AG09309 (cell line): ENCODE results near the gene SIAH3.

Experiments
- DNase-seq: peaks from one replicate; pipeline ENCODE4 v3.0.0-alpha.2; 2010; ENCODE audit warnings: low read depth
- H3K4me3 ChIP-seq: 2 replicates; pipeline ENCODE4 v1.5.1; 2011; ENCODE audit warnings: mild to moderate bottlenecking, low read depth, low read length, moderate library complexity; ENCODE audit not compliant: control insufficient read depth
- TF ChIP-seq, protein P1 (sequence below): IDR thresholded peaks from 2 replicates; pipeline ENCODE4 v1.5.1; 2011; ENCODE audit warnings: mild to moderate bottlenecking, low read depth, low read length, inconsistent platforms; ENCODE audit not compliant: insufficient read depth, control insufficient read depth; ENCODE audit errors: missing control alignments

The SIAH3 gene

GRCh38 chr13:45748941-45749759 is 102.4 kb downstream of the SIAH3 start:
- H3K4me3 ChIP-seq, result no peak overlapping the region
- TF ChIP-seq, protein P1, sequence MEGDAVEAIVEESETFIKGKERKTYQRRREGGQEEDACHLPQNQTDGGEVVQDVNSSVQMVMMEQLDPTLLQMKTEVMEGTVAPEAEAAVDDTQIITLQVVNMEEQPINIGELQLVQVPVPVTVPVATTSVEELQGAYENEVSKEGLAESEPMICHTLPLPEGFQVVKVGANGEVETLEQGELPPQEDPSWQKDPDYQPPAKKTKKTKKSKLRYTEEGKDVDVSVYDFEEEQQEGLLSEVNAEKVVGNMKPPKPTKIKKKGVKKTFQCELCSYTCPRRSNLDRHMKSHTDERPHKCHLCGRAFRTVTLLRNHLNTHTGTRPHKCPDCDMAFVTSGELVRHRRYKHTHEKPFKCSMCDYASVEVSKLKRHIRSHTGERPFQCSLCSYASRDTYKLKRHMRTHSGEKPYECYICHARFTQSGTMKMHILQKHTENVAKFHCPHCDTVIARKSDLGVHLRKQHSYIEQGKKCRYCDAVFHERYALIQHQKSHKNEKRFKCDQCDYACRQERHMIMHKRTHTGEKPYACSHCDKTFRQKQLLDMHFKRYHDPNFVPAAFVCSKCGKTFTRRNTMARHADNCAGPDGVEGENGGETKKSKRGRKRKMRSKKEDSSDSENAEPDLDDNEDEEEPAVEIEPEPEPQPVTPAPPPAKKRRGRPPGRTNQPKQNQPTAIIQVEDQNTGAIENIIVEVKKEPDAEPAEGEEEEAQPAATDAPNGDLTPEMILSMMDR, result no peak
- no peak for DNase-seq

DNA sequence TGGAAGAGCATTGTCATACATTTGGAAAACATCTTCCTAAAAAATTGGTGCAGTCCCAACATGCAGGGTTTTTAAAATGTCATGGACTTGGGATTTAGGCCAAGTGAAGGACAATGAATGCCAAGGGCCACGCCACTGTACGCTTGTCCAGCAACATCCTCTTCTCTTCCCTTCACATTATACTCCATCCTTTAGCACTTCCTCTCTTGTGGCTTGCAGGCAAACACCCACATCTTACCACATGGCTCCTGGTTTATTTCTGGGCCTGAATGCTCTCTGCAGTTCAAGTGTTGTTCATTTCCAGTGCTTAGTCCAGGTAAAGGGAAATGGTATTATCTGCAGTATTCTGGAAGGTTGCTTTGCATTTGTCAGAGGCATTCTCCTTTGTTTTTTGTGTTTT is 104.5 kb downstream of the SIAH3 start:
- H3K4me3 ChIP-seq, result no peak overlapping the region
- no peak for DNase-seq
- TF ChIP-seq, protein P1, result no peak

- TF ChIP-seq, protein P1, result no peak
- no peak for DNase-seq
- H3K4me3 ChIP-seq, result no peak overlapping the region
These were observed 106.6 kb downstream of the SIAH3 start for GRCh38 chr13:45744979-45745378.

GRCh38 chr13:45742985-45743384 is 108.6 kb downstream of the SIAH3 start:
- no peak overlapping the region for H3K4me3 ChIP-seq
- TF ChIP-seq, protein P1, result no peak
- no peak for DNase-seq

DNA sequence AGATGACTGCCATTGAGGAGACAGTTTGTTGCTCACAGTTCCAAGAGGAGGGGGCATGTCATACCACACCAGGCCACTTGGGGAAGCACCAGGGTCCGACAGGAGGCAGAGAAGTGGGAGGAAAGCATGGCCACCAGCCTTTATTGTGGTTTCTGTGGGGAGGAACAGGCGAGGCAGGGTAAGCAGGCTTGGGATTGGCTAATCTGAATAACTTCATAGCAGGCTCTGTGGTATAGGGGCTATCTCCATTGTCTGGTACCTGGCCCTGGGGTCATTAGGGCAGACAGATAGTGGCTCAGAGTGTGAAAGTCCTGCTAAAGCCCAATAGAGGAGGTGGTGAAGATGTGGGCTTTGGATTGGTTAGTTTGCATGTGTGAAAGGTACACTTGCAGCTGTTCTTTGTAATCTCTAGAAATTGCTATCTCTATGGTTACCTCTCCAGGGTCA is 114.0 kb downstream of the SIAH3 start:
- DNase-seq, result no peak
- TF ChIP-seq, protein P1, result no peak

GRCh38 chr13:45733361-45733760 is 118.2 kb downstream of the SIAH3 start:
- H3K4me3 ChIP-seq, result no peak overlapping the region
- TF ChIP-seq, protein P1, result no peak
- no peak for DNase-seq

More for the DNA sequence above, 114.0 kb downstream of the SIAH3 start:
- no peak overlapping the region for H3K4me3 ChIP-seq
